Neural progenitor cell (in vitro differentiated cells): ENCODE measurements around the gene GDF7. TPM values are rescaled to one million over a fixed set of nuclear protein-coding genes. Genes with fewer than 3 reads are reported as not detected.

ENCODE experiments used
- DNase-seq: peaks from one replicate; pipeline ENCODE4 v3.0.0-alpha.2; 2016; ENCODE audit warnings: low spot score
- H2AFZ ChIP-seq: fragments of 200-600 bp; sonication (generic); replicated peaks from 2 replicates; pipeline ENCODE4 v1.6.1; 2016; ENCODE audit warnings: antibody characterized with exemption
- H3F3A ChIP-seq: fragments of 200-600 bp; sonication (generic); 2 replicates; pipeline ENCODE4 v1.6.1; 2016; ENCODE audit warnings: antibody characterized with exemption, low read depth
- H3K27ac ChIP-seq: fragments of 200-600 bp; sonication (generic); 2 replicates; pipeline ENCODE4 v1.5.1; 2016; ENCODE audit warnings: mild to moderate bottlenecking
- H3K27me3 ChIP-seq: fragments of 200-600 bp; sonication (generic); 2 replicates; pipeline ENCODE4 v1.6.1; 2016; ENCODE audit warnings: mild to moderate bottlenecking, moderate library complexity
- H3K36me3 ChIP-seq: fragments of 200-600 bp; sonication (generic); 2 replicates; pipeline ENCODE4 v1.5.1; 2016
- H3K4me1 ChIP-seq: fragments of 200-600 bp; sonication (generic); 2 replicates; pipeline ENCODE4 v1.6.1; 2016; ENCODE audit warnings: mixed run types
- H3K4me2 ChIP-seq: fragments of 200-600 bp; sonication (generic); 2 replicates; pipeline ENCODE4 v1.6.1; 2016
- H3K4me3 ChIP-seq: fragments of 200-600 bp; sonication (generic); 2 replicates; pipeline ENCODE4 v1.5.1; 2016
- H3K79me2 ChIP-seq: fragments of 200-600 bp; sonication (generic); 2 replicates; pipeline ENCODE4 v1.6.1; 2016; ENCODE audit warnings: low read depth
- H3K9ac ChIP-seq: fragments of 200-600 bp; sonication (generic); 2 replicates; pipeline ENCODE4 v1.6.1; 2016
- H3K9me3 ChIP-seq: fragments of 200-600 bp; sonication (generic); 2 replicates; pipeline ENCODE4 v1.5.1; 2016; ENCODE audit warnings: low read depth
- H4K20me1 ChIP-seq: fragments of 200-600 bp; sonication (generic); 2 replicates; pipeline ENCODE4 v1.6.1; 2016; ENCODE audit warnings: low read depth
- H3K27ac Mint-ChIP-seq: 3 replicates; pipeline ENCODE4 v1.8.0; 2021; ENCODE audit warnings: mixed read lengths
- H3K27me3 Mint-ChIP-seq: 2 replicates; pipeline ENCODE4 v1.8.0; 2022; ENCODE audit warnings: low read depth, mild to moderate bottlenecking, inconsistent platforms, moderate library complexity, mixed read lengths; ENCODE audit not compliant: insufficient read depth
- H3K36me3 Mint-ChIP-seq: 3 replicates; pipeline ENCODE4 v1.8.0; 2021; ENCODE audit warnings: mixed read lengths
- H3K4me1 Mint-ChIP-seq: 3 replicates; pipeline ENCODE4 v1.8.0; 2021; ENCODE audit warnings: mixed read lengths
- H3K4me3 Mint-ChIP-seq: 3 replicates; pipeline ENCODE4 v1.8.0; 2021; ENCODE audit warnings: mild to moderate bottlenecking, moderate library complexity, mixed read lengths
- H3K9me3 Mint-ChIP-seq: 3 replicates; pipeline ENCODE4 v1.8.0; 2020; ENCODE audit warnings: mixed read lengths
- EZH2 ChIP-seq: fragments of 200-600 bp; sonication (generic); IDR thresholded peaks from 2 replicates; pipeline ENCODE4 v1.6.1; 2017; ENCODE audit warnings: antibody characterized with exemption, mild to moderate bottlenecking, moderate library complexity
- EZH2phosphoT487 ChIP-seq: fragments of 200-600 bp; sonication (generic); IDR thresholded peaks from 2 replicates; pipeline ENCODE4 v1.6.1; 2017; ENCODE audit warnings: antibody characterized with exemption
- total RNA-seq: library from RNA; depleted of rRNA; stranded (reverse); fragments of >200 nt; gene quantifications from 2 replicates; pipeline ENCODE4 v1.2.3, GENCODE V29; 2015; ENCODE audit warnings: low replicate concordance
- TF ChIP-seq, protein P1 (sequence below): fragments of 200-600 bp; sonication (generic); IDR thresholded peaks from 2 replicates; pipeline ENCODE4 v1.5.1; 2017; ENCODE audit warnings: antibody characterized with exemption, mild to moderate bottlenecking

The GDF7 gene
- total RNA-seq, 1 donor from 2014 or later = not detected

DNA sequence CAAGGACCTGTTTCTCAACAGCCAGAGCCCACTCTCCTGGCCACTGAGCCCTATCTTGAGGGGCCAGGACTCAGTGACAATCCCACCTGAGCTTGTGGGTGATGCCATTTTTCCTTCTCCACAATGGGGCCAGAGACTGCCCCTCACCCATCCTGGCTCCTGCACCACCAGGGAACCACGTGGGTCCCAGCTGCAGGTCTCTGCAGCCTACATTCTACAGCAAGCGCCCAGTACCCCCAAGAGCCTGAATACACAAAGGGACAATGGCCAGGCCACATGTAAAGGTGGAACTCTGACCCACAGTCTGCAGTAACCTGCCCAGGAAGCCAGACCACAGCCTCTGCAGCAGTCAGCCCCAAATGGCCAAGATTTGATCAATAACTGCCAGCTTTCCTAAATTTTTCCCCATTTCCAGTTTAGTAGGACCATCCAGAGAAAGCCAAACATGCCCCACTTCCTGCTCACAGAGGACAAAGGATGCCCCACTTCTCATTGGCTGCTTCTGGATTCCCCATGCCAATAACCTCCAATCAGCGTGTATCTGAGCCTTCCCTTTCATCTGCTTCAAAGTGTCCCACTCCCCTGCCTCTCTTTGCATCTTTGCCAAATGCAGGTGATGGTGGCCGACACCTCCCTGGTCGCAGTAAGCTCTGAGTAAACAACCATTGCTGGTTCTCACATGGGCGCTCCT lies 35.2 kb upstream of the GDF7 start:
- no peak for TF ChIP-seq EZH2phosphoT487
- TF ChIP-seq, protein P1, sequence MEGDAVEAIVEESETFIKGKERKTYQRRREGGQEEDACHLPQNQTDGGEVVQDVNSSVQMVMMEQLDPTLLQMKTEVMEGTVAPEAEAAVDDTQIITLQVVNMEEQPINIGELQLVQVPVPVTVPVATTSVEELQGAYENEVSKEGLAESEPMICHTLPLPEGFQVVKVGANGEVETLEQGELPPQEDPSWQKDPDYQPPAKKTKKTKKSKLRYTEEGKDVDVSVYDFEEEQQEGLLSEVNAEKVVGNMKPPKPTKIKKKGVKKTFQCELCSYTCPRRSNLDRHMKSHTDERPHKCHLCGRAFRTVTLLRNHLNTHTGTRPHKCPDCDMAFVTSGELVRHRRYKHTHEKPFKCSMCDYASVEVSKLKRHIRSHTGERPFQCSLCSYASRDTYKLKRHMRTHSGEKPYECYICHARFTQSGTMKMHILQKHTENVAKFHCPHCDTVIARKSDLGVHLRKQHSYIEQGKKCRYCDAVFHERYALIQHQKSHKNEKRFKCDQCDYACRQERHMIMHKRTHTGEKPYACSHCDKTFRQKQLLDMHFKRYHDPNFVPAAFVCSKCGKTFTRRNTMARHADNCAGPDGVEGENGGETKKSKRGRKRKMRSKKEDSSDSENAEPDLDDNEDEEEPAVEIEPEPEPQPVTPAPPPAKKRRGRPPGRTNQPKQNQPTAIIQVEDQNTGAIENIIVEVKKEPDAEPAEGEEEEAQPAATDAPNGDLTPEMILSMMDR = no peak
- no peak for TF ChIP-seq EZH2
- H2AFZ ChIP-seq = no peak overlapping the region
- H3K4me3 ChIP-seq = no peak overlapping the region
- Mint-ChIP-seq H3K36me3 (peaks cover 3% of the 10 kb centered on the region), H3K4me1 (peaks cover 34% of the 10 kb centered on the region), H3K9me3 (no peaks in the 10 kb centered on the region), H3K4me3 (no peak overlapping the region), H3K27ac (no peak overlapping the region), H3K27me3 (peaks cover 5% of the 10 kb centered on the region)
- H3F3A ChIP-seq = no peaks in the 10 kb centered on the region
- no peak overlapping the region for H3K4me2 ChIP-seq
- H3K9ac ChIP-seq = no peak overlapping the region
- no peaks in the 10 kb centered on the region for H4K20me1 ChIP-seq
- no peaks in the 10 kb centered on the region for H3K79me2 ChIP-seq
- H3K4me1 ChIP-seq = peaks cover 6% of the 10 kb centered on the region
- no peak for DNase-seq
- H3K9me3 ChIP-seq = no peaks in the 10 kb centered on the region
- no peaks in the 10 kb centered on the region for H3K27me3 ChIP-seq
- H3K27ac ChIP-seq = no peak overlapping the region
- H3K36me3 ChIP-seq = no peaks in the 10 kb centered on the region

DNA sequence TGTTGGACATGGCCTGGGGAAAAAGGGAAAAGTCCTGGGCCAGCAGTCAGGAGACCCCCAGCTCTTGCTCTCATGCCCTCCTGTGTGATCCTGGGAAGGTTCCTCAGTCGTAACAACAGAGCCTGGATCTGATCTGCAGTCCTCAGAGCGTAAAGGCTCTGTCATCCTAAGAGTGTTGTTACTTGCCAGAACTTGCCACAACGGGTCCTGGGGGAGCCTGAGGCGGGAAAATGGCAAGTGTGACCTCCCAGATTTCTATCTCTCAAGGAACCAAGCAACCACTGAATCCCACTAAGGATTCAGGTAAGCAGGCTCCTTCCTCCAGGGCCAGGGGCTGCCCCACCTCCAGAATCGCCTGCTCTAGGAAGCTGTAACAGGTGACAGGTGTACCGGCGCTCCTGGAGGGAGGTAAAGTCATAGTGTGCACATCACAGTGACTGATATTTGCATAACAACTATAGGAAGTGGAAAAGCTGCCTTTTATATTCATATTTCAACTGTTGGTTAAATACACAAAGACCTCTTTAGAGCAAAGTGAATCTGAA lies 34.4 kb upstream of the GDF7 start:
- TF ChIP-seq EZH2phosphoT487 (no peak), EZH2 (no peak)
- TF ChIP-seq, protein P1 = no peak
- Histone ChIP-seq H3F3A (no peaks in the 10 kb centered on the region), H3K36me3 (no peaks in the 10 kb centered on the region), H3K9me3 (no peaks in the 10 kb centered on the region), H3K79me2 (no peaks in the 10 kb centered on the region), H3K9ac (no peak overlapping the region), H2AFZ (no peak overlapping the region), H3K4me2 (no peak overlapping the region), H3K4me3 (no peak overlapping the region), H4K20me1 (no peaks in the 10 kb centered on the region), H3K27ac (no peak overlapping the region), H3K4me1 (peaks cover 6% of the 10 kb centered on the region), H3K27me3 (no peaks in the 10 kb centered on the region)
- peaks cover 5% of the 10 kb centered on the region for H3K27me3 Mint-ChIP-seq
- peaks cover 2% of the 10 kb centered on the region for H3K36me3 Mint-ChIP-seq
- no peak overlapping the region for H3K27ac Mint-ChIP-seq
- H3K4me1 Mint-ChIP-seq = peaks cover 28% of the 10 kb centered on the region
- no peak overlapping the region for H3K4me3 Mint-ChIP-seq
- H3K9me3 Mint-ChIP-seq = no peaks in the 10 kb centered on the region
- DNase-seq = no peak

DNA sequence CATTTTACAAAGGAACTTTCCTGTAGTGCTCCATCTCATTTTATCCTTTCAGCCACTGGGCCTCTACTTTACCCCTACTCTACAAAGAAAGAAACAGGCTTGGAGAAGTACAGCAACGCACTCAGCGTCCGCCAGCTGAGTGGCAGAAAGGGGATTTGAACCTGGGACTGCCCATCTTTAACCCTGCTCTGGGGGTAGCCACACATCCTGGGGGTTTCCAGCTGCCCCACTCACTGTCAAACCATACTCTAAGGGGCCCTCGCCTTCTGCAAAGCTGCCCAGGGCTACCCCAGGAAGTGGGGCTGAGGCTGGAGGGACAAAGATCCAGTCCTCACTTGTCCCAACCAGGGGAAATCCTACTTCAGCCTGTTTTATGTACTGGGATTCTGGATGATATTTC lies 33.9 kb upstream of the GDF7 start:
- Histone ChIP-seq H3K4me3 (no peak overlapping the region), H3K27ac (no peak overlapping the region), H3K9ac (no peak overlapping the region), H3K36me3 (no peaks in the 10 kb centered on the region), H3F3A (no peaks in the 10 kb centered on the region), H3K4me1 (peaks cover 6% of the 10 kb centered on the region), H2AFZ (no peak overlapping the region), H3K27me3 (no peaks in the 10 kb centered on the region), H4K20me1 (no peaks in the 10 kb centered on the region), H3K4me2 (no peak overlapping the region), H3K9me3 (no peaks in the 10 kb centered on the region), H3K79me2 (no peaks in the 10 kb centered on the region)
- Mint-ChIP-seq H3K27ac (no peak overlapping the region), H3K27me3 (peaks cover 5% of the 10 kb centered on the region), H3K4me1 (peaks cover 25% of the 10 kb centered on the region), H3K9me3 (no peaks in the 10 kb centered on the region), H3K4me3 (no peak overlapping the region), H3K36me3 (no peaks in the 10 kb centered on the region)
- TF ChIP-seq, protein P1 = no peak
- no peak for TF ChIP-seq EZH2phosphoT487
- TF ChIP-seq EZH2 = no peak
- no peak for DNase-seq
